ENCODE measurements around the gene FCRL5.
"Not testable (repeated sequence)": the region's sequence is repeated elsewhere in the genome, so short reads cannot be mapped to it uniquely, and the experiment has no call there.

The FCRL5 gene

GRCh38 chr1:157487096-157487495, 65.2 kb downstream of the FCRL5 start:
- FAIRE-seq, result no peak

GRCh38 chr1:157486400-157486799, 65.9 kb downstream of the FCRL5 start:
- not testable (repeated sequence) for FAIRE-seq

DNA sequence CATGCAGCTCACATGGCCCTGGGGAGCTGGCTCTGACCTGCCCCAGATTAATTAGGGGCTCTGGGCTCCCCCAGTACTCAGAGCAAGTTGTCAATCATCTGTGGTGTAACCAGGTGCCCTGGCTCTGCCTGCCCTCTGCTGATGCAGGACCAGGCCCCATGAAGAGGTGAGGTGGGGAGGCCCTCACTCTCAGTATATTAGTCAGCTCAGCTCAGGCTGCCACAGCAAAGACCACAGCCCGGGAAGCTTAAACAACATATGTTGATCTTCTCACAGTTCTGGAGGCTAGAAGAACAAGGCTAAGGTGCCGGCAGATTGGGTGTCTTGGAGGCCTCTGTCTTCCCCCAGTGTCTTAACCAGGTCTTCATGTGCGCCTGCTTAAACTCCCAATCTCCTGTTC, 66.5 kb downstream of the FCRL5 start:
- no peak for FAIRE-seq

GRCh38 chr1:157484573-157484972, 67.7 kb downstream of the FCRL5 start:
- FAIRE-seq, result no peak

GRCh38 chr1:157483635-157484034, 68.7 kb downstream of the FCRL5 start:
- no peak for FAIRE-seq

- FAIRE-seq, result no peak
These were observed 69.6 kb downstream of the FCRL5 start for GRCh38 chr1:157482717-157483116.

DNA sequence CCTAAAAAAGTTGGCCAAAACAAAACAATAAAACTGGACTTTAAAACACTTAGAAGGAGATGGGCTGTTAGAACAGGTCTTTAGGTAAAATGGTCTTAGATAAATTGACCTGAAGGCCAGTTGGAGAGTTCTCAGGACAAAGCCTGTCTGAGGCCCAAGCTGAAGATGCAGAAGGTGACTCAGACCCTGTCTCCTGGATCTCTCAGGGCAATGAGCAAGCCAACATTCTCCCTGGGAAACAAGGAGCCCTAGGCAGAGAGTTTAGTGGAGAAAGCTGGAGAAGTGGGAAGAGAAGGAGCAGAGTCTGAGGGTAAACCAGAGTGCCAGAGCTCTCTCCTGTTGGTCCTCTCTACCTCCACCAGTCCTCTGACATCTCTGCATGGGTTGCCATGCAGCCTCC, 70.1 kb downstream of the FCRL5 start:
- no peak for FAIRE-seq

DNA sequence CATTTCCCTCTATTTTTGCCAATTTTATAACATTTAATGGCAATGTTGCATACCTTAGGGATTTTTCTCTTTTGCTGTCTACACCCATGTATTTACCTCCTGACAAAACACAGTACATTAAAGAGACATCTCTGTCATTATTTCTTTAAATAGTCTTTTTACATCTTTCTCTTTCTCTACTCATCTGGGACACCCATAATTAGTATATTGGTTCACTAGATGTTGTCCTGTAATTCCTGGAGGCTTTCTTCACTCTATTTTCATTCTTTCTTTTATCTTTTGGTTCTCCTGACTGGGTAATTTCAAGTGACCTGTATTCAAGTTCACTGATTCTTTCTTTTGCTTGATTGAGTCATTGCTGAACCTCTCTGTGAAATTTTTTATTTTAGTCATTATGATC, 74.3 kb downstream of the FCRL5 start:
- no peak for FAIRE-seq

DNA sequence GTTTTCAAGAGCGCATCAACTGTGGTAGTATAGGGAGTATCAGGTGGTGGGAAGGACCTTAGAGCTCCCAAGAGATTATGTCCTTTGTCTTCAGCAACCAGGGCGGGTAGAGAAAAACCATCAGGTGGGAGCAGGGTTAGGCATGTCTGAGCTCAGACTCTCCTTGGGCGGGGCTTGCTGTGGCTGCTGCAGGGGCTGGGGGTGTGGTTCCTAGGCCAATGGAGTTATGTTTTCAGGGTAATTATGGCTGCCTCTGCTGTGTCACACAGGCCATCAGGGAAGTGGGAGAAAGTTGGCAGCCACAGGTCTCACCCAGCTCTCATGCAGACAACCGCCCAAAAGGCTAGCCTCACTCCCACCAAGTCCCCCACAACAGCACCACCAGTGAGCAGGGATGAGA, 74.9 kb downstream of the FCRL5 start:
- FAIRE-seq, result no peak

DNA sequence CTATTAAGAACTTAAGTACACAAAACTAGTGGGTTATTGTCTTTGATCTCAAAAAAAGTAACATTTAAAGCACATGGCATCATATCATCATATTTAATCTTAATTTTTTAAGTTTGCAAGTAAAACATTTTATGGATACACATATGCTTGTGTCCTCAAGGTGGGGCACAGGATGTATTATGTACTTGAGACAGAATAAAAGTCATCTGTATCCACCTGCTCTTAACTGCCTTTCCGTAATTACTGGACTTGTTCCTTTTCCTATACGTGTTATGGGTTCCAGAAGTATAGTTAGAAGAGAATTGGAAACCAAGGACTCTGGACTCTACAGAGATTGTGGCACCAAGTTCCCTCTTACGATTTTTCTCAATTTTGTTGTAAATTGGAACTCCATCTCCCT, 79.4 kb downstream of the FCRL5 start:
- no peak for FAIRE-seq

- FAIRE-seq, result no peak
These were observed 80.1 kb downstream of the FCRL5 start for GRCh38 chr1:157472056-157472701.

- no peak for FAIRE-seq
These were observed 80.8 kb downstream of the FCRL5 start for GRCh38 chr1:157471531-157471930.

GRCh38 chr1:157469752-157470675, 82.3 kb downstream of the FCRL5 start:
- no peak for FAIRE-seq

DNA sequence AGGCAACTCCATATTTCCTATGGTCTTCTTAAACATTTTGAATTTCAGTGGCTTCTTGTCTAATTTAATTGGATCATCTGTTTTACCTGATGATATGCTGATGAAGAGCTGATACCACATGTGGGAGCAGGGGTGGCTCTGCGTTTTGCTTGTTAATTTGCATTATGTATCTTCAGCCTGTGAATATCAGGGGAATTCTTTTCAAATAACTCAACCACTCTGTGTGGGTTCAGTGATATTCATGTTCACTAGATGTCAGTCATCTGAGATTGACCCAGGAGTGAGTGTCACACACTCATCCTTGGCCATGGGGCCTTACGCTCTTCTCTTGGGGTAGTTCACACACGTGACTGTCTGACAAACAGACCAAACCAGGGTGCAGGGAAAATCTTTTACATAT, 83.0 kb downstream of the FCRL5 start:
- no peak for FAIRE-seq

DNA sequence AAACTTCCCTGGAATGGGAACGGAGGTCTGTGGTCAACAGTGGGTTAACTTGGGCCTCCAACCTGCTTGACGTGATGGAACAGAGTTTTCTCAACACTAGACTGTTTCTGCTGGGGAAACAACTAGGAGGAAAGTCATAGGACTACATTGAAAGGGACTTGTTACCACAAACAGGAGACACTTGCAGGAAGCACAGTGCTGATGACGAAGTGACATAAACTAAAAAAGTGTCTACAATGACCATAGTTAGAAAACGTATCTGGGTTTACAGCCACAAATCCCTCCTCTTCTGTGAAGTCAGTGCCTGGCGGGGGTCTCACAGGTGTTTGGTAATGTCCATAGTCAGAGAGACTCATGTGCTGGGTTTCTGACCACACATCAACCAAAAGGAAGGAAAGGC, 86.3 kb downstream of the FCRL5 start:
- FAIRE-seq, result no peak
